B cell (primary cell): Measurements from ENCODE around the gene TSSK1B.

ENCODE experiments used
- EZH2 ChIP-seq: IDR thresholded peaks from 2 replicates; pipeline ENCODE4 v1.6.1; 2012; ENCODE audit warnings: borderline replicate concordance, low read depth, mild to moderate bottlenecking, moderate library complexity, low read length; ENCODE audit not compliant: insufficient read depth, poor library complexity, severe bottlenecking
- TF ChIP-seq, protein P1 (sequence below): fragments of 200-600 bp; IDR thresholded peaks from one replicate; pipeline ENCODE4 v1.8.0; 2022; ENCODE audit warnings: antibody characterized with exemption, mild to moderate bottlenecking

DNA sequence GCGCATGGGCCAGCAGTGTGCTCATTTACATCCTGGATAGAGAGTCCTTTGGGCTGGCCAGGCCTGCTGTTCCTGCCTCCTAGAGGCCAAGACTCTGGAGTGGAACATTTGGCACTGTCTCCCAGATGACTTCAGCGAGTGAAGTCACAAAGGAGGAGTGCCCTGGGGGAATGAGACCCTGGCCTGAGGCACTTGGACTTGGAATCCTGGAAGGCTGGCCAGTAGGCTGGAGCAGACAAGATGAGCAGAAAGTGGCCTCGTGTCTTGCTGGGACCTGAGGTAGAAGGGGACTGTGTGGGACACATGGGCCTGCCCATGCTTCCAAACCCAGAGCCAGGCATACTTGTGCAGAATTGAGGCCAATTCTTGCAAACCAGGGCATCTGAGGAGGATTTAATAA lies at the start of gene TSSK1B:
- TF ChIP-seq, protein P1, sequence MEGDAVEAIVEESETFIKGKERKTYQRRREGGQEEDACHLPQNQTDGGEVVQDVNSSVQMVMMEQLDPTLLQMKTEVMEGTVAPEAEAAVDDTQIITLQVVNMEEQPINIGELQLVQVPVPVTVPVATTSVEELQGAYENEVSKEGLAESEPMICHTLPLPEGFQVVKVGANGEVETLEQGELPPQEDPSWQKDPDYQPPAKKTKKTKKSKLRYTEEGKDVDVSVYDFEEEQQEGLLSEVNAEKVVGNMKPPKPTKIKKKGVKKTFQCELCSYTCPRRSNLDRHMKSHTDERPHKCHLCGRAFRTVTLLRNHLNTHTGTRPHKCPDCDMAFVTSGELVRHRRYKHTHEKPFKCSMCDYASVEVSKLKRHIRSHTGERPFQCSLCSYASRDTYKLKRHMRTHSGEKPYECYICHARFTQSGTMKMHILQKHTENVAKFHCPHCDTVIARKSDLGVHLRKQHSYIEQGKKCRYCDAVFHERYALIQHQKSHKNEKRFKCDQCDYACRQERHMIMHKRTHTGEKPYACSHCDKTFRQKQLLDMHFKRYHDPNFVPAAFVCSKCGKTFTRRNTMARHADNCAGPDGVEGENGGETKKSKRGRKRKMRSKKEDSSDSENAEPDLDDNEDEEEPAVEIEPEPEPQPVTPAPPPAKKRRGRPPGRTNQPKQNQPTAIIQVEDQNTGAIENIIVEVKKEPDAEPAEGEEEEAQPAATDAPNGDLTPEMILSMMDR, result no peak
- no peak for TF ChIP-seq EZH2
